DOHH2 (cell line): ENCODE data around the gene NGRN.

Experiments used
- CTCF ChIP-seq: fragments of 200-600 bp; sonication (generic); IDR thresholded peaks from one replicate; pipeline ENCODE4 v1.5.1; 2014; ENCODE audit warnings: antibody characterized with exemption, mild to moderate bottlenecking, low read depth, low read length; ENCODE audit not compliant: poor library complexity, severe bottlenecking
- EZH2phosphoT487 ChIP-seq: fragments of 200-600 bp; sonication (generic); IDR thresholded peaks from 2 replicates; pipeline ENCODE4 v1.6.1; 2017; ENCODE audit warnings: borderline replicate concordance, mild to moderate bottlenecking, antibody characterized with exemption, low read length, moderate library complexity, mixed read lengths

GRCh38 chr15:90257776-90258175, 7.7 kb upstream of the NGRN start:
- TF ChIP-seq CTCF = no peak
- TF ChIP-seq EZH2phosphoT487 = no peak
